MV-4-11 (cell line): ENCODE data around the gene IGF2BP2.
"Not testable (repeated sequence)": the region's sequence is repeated elsewhere in the genome, so short reads cannot be mapped to it uniquely, and the experiment has no call there.

Experiments used
- DNase-seq: peaks from one replicate; lab custom pipeline; 2025; lab: John Stamatoyannopoulos, UW

IGF2BP2 gene

DNA sequence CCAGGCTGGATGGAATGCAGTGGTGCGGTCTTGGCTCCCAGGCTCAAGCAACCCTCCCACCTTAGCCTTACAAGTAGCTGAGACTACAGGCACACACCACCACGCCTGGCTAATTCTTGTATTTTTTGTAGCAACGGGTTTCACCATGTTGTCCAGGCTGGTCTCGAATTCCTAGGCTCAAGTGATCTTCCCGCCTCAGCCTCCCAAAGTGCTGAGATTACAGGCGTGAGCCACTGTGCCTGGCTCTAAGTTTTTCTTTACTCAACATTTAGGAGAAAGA, 26.1 kb downstream of the IGF2BP2 start:
- not testable (repeated sequence) for DNase-seq

GRCh38 chr3:185797993-185798830, 26.6 kb downstream of the IGF2BP2 start:
- no peak for DNase-seq

DNA sequence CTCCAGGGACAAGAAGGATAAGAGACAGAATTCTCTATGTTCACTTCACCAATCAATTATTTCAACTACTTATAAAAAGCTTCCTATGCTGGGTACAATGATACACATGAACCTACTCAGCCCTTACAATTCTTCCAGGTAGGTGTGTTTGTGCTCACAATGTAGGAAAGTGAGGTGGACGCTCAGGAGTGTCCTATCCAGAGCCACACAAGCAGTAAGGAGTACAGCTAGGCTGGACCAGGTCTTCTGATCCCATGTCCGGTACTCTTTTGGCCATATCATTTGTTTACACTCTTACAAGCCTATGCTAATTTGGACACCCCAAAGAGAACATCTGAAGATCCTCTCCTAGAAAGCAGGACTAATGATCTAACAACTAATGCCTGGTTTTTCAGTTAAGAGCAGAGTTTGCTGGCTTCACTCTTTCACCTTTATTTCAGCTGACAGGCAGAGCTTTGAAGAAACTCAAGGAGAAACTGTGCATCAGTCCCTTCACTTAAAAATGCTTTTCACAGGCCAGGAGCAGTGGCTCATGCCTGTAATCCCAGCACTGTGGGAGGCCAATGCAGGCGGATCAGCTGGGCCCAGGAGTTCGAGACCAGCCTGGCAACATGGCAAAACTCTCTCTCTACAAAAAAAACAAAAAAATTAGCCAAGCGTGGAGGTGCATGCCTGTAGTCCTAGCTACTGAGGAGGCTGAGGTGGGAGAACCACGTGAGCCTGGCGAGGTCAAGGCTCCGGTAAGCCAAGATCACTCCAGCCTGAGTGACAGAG, 27.5 kb downstream of the IGF2BP2 start:
- DNase-seq: no peak

DNA sequence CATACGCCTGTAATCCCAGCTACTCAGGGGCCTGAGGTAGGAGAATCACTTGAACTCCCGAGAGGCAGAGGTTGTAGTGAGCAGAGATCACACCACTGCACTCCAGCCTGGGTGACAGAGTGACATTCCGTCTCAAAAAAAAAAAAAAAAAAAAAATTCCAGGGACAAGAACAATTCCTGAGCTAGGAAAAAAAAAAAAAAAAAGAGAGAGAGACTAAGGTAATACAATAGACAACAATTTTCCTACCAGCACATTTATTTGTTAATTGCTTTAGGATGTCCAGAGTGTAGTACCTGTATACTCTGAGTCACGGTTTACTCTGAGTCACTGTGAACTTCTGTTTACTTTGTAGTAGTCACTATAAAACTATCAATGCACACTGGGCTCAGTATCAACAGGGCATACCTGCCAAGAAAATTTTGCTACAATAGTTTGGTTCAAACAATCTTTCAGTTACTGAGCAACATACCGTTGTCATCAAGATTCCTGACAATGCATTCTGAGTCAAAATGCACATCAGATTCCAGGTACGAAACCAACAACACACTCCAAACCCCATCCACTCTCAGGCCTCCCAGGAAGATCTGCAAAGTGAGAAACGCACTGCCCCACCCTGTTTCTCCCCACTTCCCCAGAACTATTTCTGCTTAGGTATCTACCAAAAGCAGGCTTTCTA, 28.3 kb downstream of the IGF2BP2 start:
- DNase-seq: no peak

DNA sequence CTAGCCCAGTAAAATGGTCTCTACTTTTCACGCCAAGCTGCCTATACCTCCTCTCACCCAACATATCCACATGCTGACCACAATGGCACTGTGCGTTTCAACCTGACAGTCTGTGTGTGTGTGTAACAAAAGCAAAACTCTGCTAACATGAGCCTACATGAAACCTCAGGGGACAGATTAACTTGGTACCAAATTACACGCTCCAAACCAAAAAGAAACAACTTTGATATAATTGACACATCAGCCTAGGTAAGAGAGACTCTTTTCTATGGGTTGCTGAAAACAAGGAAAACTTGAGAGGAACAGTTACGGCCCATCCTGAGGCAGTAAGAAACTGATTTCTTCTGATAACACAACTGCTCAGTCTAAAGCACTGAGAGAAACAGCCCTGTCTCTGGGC, 31.5 kb downstream of the IGF2BP2 start:
- no peak for DNase-seq

DNA sequence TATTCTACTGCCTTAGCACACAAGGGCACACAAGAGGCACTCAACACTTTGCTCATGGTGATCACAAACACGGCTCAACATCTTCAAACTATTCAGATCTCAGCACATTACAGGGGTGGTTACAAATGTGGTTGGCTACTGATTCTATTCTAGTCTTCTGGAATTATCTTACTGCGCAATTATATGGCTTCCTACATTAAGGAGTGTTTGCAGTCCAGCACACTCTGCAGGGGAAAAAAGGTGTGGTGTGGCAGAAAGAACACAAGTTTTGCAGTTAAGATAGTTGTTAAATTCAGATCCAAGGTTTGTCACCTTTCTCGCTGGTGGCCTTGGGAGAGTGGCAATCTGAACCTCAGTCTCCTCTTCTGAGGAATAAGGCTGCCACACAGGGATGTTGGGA, 31.9 kb downstream of the IGF2BP2 start:
- no peak for DNase-seq

GRCh38 chr3:185789891-185790830, 34.7 kb downstream of the IGF2BP2 start:
- DNase-seq: no peak

DNA sequence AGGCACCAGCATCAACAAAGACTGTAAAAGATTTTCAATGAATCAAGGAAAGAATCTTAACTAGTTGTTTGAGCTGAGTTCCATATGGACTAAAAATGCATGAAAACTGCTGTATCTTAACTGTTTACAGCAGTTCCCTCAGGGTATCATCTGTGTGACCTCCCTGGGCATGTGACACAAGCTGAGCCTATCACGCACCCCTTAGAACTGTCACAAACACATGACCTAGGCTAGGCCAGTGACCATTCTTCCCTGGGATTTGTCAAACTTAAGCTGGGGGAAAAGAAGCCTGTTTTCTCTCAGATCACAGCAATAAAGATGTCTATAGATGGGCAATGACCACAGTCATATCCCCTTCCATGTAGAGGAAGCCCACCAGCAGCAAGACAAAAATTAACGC, 35.7 kb downstream of the IGF2BP2 start:
- DNase-seq: no peak

DNA sequence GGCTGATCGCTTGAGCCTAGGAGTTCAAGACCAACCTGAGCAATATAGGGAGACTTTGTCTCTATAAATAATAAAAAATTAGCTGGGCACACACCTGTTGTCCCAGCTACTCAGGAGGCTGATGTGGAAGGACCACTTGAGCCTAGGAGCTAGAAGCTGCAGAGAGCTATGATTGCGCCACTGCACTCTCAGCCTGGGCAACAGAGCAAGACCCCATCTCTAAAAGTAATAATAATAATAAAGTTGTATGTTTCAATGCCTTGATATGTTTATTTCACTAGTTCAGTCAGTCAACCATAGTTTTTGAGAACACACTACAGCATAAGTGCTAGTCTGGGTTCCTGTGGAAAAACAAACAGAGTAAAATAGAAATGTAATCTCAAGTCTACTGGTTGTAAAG, 36.5 kb downstream of the IGF2BP2 start:
- no peak for DNase-seq

DNA sequence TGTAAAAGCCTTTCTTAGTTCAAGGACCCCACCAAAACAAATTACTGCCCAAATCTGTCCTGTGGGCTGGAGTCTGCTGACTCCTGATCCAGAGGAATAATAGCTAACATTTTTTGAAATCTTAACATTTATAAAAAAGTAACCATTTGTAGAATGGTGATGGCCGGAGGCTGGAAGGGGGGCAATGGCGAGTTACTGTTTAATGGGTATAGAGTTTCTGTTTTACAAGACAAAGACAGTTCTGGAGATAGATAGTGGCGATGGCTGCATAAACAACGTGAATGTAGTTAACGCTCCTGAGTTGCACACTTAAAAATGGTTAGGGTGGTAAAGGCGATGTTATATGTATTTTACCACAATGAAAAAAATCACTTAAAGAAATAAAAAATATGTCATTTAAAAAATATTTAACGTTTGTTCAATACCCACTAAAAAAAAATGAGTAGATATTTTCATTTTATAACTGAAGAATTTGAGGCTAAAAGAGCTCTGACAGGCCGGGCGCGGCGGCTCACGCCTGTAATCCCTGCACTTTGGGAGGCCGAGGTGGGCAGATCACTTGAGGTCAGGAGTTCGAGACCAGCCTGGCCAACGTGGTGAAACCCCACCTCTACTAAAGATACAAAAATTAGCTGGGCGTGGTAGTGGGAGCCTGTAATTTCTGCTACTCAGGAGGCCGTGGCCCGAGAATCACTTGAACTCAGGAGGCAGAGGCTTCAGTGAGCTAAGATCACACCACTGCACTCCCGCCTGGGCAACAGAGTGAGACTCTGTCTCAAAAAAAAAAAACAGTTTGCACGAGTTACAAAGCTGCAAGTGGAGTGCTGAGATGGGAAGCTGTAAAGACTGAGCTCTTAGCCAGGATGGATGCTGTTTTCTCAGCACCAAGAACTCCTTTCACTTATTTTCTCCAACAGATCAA, 37.6 kb downstream of the IGF2BP2 start:
- DNase-seq: no peak

DNA sequence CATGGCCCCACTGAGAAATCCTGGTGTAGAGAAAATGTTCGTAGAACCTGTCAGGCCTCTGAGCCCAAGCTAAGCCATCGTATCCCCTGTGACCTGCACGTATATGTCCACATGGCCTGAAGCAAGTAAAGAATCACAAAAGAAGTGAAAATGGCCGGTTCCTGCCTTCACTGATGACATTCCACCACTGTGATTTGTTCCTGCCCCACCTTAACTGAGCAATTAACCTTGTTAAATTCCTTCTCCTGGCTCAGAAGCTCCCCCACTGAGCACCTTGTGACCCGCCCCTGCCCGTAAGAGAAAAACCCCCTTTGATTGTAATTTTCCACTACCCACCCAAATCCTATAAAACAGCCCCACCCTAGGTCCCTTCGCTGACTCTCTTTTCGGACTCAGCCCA, 38.6 kb downstream of the IGF2BP2 start:
- not testable (repeated sequence) for DNase-seq

- DNase-seq: no peak
Measured at GRCh38 chr3:185784317-185784716, 40.5 kb downstream of the IGF2BP2 start.

- DNase-seq: no peak
Measured at GRCh38 chr3:185781759-185782158, 43.1 kb downstream of the IGF2BP2 start.

DNA sequence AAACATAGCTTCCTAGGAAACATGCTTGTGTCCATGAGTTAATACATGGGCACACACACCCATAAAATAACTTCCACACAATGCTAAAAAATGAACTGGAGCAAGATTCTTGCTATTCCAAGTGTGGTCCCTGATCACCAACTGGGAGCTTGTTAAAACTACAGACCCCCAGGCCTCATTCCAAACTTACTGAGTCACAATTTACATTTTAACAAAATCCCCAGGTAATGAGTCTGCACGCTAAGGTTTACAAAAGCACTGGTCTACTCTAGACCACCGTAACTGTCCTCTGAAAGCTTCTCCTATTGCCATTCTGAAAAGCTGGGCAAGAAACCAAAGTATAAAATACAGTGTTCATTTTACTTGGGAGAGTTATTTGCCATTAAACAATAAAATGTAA, 45.4 kb downstream of the IGF2BP2 start:
- DNase-seq: no peak

- DNase-seq: no peak
Measured at GRCh38 chr3:185778821-185779220, 46.0 kb downstream of the IGF2BP2 start.

GRCh38 chr3:185778094-185778493, 46.7 kb downstream of the IGF2BP2 start:
- DNase-seq: no peak

DNA sequence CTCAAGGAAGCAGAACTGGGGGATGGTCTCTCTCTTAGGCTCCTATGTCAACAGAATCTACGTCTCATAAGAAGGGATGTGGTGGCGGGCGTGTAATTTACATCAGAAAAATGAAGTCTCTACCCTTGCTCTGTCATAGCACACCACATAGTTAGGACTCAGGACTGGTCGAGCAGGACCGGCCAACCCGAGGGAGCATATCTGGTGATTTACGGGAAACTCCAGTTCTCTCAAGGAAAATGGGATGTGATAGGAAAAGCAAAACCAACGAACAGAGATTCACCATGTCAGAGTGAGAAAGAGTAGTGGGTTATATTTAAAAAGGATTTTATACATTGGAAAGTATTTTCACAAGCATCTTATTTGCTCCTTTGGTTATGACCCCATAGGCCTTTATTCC, 54.7 kb downstream of the IGF2BP2 start:
- no peak for DNase-seq

DNA sequence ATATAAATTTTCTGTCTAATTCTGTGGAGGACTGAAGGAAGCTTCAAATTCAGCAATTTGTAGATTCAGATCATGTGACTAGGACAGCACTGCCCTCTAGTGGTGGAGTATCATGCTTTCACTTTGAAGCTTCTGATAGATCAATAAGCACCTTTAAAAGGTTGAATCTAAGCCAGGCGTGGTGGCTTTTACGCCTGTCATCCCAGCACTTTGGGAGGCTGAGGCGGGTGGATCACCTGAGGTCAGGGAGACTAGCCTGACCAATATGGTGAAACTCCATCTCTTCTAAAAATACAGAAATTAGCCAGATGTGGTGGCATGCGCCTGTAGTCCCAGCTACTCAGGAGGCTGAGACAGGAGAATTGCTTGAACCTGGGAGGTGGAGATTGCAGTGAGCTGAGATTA, 56.3 kb downstream of the IGF2BP2 start:
- DNase-seq: peak; percentile 44

GRCh38 chr3:185767002-185767688, 57.7 kb downstream of the IGF2BP2 start:
- no peak for DNase-seq

DNA sequence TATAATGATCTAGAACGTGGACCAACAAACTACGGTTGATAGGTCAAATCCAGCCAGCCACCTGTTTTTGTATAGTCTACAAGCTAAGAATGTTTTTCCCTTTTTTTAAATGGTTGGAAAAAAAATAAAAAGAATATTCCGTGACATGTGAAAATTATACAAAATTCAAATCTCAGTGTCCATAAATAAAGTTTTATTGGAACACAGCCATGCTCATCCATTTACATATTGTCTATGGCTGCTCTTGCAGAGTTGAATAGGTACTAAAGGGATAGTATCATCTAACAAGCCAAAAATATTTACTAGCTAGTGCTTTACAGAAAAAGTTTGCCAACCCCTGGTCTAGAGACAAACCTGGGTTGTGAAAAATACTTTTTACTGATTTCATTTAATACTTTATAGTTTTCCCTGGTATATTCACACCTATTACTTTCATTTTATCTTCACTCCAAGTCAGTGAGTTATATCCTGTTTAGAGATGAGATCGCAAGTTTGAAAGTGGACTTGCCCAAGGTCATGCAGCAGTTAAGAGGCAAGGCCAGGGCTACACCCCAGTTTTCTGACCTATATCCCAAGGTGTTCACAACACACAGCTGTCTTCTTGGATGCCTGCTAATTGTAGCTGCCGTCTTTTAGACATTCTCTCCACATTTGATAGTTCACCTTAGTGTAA, 58.4 kb downstream of the IGF2BP2 start:
- no peak for DNase-seq
